KMS-11 (cell line): ENCODE results near the gene PRKCE.

Source experiments
- H2AFZ ChIP-seq: fragments of 200-600 bp; sonication (generic); 2 replicates; pipeline ENCODE4 v1.6.1; 2016; ENCODE audit warnings: antibody characterized with exemption, mixed run types, low read depth
- H3K27ac ChIP-seq: fragments of 200-600 bp; sonication (generic); 2 replicates; pipeline ENCODE4 v1.6.1; 2016; ENCODE audit warnings: mild to moderate bottlenecking, mixed run types
- H3K27me3 ChIP-seq: fragments of 200-600 bp; sonication (generic); 2 replicates; pipeline ENCODE4 v1.6.1; 2017; ENCODE audit warnings: mild to moderate bottlenecking, low read depth, mixed run types, moderate library complexity; ENCODE audit not compliant: insufficient read depth
- H3K36me3 ChIP-seq: fragments of 200-600 bp; sonication (generic); 2 replicates; pipeline ENCODE4 v1.6.1; 2017; ENCODE audit warnings: mild to moderate bottlenecking, mixed run types; ENCODE audit not compliant: insufficient read depth
- H3K4me1 ChIP-seq: fragments of 200-600 bp; sonication (generic); 2 replicates; pipeline ENCODE4 v1.6.1; 2016; ENCODE audit warnings: mild to moderate bottlenecking, low read depth, mixed run types; ENCODE audit not compliant: poor library complexity, severe bottlenecking
- H3K4me2 ChIP-seq: fragments of 200-600 bp; sonication (generic); 2 replicates; pipeline ENCODE4 v1.7.0; 2016; ENCODE audit warnings: mild to moderate bottlenecking, mixed run types
- H3K4me3 ChIP-seq: fragments of 200-600 bp; sonication (generic); IDR thresholded peaks from 2 replicates; pipeline ENCODE4 v1.6.1; 2017; ENCODE audit warnings: low read depth, low read length, mixed read lengths; ENCODE audit not compliant: insufficient read depth
- H3K79me2 ChIP-seq: fragments of 200-600 bp; sonication (generic); 2 replicates; pipeline ENCODE4 v1.6.1; 2016; ENCODE audit warnings: low read depth, mixed run types; ENCODE audit not compliant: insufficient read depth
- H3K9ac ChIP-seq: fragments of 200-600 bp; sonication (generic); 2 replicates; pipeline ENCODE4 v1.6.1; 2016; ENCODE audit warnings: mild to moderate bottlenecking, mixed run types
- H4K20me1 ChIP-seq: fragments of 200-600 bp; sonication (generic); 2 replicates; pipeline ENCODE4 v1.6.1; 2016; ENCODE audit warnings: mild to moderate bottlenecking, mixed run types; ENCODE audit not compliant: insufficient read depth
- TF ChIP-seq, protein P1 (sequence below): fragments of 200-600 bp; sonication (generic); conservative IDR thresholded peaks from 2 replicates; pipeline ENCODE4 v1.6.1; 2017; ENCODE audit warnings: low read depth, mild to moderate bottlenecking, antibody characterized with exemption, low read length, moderate library complexity, mixed read lengths

The PRKCE gene

DNA sequence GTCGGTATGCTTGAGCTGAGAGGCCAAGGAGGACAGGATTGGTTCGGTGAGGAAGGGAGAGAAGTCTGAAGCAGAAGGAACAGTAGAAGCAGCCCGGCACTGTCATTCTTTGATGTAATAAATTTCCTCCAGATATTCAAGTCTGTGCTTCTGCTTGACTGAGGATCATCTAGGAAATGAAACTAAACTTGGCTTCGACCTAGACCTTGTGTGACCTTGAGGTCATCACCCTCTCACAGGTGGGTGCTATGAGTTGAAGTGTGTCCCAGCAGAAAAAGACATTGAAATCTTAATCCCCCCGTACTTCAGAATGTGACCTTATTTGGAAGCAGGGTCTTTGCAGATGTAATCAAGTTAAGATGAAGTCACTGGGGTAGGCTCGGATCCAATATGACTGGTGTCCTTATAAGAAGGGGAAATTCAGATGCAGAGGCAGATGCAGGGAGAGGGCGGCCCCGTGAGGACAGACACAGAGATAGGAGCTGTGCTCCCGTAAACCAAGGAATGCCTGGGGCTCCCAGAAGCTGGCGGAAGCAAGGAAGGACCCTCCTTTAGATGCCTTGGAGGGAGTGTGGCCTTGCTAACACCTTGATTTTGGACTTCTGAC, 49.0 kb downstream of the PRKCE start:
- H3K4me3 ChIP-seq = no peak overlapping the region
- no peaks in the 10 kb centered on the region for H3K79me2 ChIP-seq
- no peak overlapping the region for H2AFZ ChIP-seq
- no peak overlapping the region for H3K4me2 ChIP-seq
- no peaks in the 10 kb centered on the region for H4K20me1 ChIP-seq
- H3K36me3 ChIP-seq = no peaks in the 10 kb centered on the region
- no peak overlapping the region for H3K27ac ChIP-seq
- H3K4me1 ChIP-seq = no peaks in the 10 kb centered on the region
- no peaks in the 10 kb centered on the region for H3K27me3 ChIP-seq
- TF ChIP-seq, protein P1, sequence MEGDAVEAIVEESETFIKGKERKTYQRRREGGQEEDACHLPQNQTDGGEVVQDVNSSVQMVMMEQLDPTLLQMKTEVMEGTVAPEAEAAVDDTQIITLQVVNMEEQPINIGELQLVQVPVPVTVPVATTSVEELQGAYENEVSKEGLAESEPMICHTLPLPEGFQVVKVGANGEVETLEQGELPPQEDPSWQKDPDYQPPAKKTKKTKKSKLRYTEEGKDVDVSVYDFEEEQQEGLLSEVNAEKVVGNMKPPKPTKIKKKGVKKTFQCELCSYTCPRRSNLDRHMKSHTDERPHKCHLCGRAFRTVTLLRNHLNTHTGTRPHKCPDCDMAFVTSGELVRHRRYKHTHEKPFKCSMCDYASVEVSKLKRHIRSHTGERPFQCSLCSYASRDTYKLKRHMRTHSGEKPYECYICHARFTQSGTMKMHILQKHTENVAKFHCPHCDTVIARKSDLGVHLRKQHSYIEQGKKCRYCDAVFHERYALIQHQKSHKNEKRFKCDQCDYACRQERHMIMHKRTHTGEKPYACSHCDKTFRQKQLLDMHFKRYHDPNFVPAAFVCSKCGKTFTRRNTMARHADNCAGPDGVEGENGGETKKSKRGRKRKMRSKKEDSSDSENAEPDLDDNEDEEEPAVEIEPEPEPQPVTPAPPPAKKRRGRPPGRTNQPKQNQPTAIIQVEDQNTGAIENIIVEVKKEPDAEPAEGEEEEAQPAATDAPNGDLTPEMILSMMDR = no peak
- no peak overlapping the region for H3K9ac ChIP-seq

DNA sequence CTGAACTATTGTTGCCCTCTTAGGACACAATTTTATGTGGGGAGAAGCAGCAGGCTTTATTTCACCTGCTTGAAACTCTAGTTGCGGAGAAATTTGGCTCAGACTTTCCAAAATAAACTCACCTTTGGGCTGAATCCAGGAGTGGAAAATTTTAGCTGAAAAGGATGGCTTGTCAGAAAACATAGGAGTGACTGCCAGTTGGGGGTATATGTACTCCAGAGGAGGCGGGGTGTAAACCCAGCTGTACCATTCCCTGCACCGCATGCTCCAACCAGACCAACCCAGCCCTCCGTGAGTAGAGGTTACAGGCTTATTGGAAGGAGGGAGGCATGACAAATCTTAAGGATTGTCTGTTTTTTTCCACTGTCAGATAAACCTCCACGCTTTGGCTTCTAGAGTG, 53.8 kb downstream of the PRKCE start:
- Histone ChIP-seq H3K79me2 (no peaks in the 10 kb centered on the region), H3K4me3 (no peak overlapping the region), H3K4me2 (no peak overlapping the region), H3K27ac (no peak overlapping the region), H3K27me3 (no peaks in the 10 kb centered on the region), H3K36me3 (no peaks in the 10 kb centered on the region), H2AFZ (no peak overlapping the region), H3K4me1 (no peaks in the 10 kb centered on the region), H4K20me1 (no peaks in the 10 kb centered on the region), H3K9ac (no peak overlapping the region)
- TF ChIP-seq, protein P1 = no peak

DNA sequence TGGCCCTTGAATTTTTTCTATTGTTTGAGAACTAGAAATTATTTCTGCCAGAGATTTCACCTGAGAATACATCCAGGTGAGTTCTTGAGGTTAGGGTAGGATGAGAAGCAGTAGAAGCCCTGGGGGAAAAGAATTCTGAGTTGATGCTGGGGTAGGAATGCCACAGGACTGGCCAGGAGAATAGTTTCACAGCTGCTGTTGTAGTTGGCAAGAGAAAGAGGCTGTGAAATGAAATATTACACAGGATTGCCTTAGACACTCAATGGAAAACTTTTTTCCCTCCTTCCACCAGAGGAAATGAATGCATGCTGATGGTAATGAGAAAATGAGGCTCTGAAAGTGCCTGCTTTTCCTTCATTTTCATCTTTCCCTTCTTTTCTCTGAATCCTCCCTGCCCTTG, 54.6 kb downstream of the PRKCE start:
- no peak overlapping the region for H2AFZ ChIP-seq
- no peaks in the 10 kb centered on the region for H3K79me2 ChIP-seq
- TF ChIP-seq, protein P1 = no peak
- H3K4me2 ChIP-seq = no peak overlapping the region
- no peaks in the 10 kb centered on the region for H3K36me3 ChIP-seq
- H3K4me3 ChIP-seq = no peak overlapping the region
- H3K4me1 ChIP-seq = no peaks in the 10 kb centered on the region
- H4K20me1 ChIP-seq = no peaks in the 10 kb centered on the region
- no peak overlapping the region for H3K27ac ChIP-seq
- H3K27me3 ChIP-seq = no peaks in the 10 kb centered on the region
- no peak overlapping the region for H3K9ac ChIP-seq

DNA sequence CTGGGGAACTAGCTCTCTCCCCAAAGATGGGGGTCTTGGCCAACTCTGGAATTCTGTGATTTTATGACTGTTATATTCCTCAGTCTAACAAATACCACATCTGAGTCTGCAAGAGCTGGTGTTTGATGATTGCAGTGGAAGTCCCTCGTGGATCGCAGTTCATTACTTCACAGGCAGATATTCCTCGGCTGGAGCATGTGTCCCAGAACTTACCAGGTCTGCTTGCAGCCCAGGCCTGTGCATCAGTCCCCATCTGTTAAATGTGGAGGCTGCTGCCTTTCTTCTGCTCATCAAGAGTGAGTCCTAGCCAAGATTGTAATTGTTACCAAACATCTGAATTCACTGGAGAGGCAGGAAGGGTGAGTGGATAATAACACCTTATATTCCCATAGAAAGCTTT, 55.5 kb downstream of the PRKCE start:
- H3K27me3 ChIP-seq = no peaks in the 10 kb centered on the region
- no peaks in the 10 kb centered on the region for H4K20me1 ChIP-seq
- H3K4me3 ChIP-seq = no peak overlapping the region
- no peak overlapping the region for H3K27ac ChIP-seq
- H3K79me2 ChIP-seq = no peaks in the 10 kb centered on the region
- H3K4me2 ChIP-seq = no peak overlapping the region
- H3K36me3 ChIP-seq = no peaks in the 10 kb centered on the region
- TF ChIP-seq, protein P1 = no peak
- H2AFZ ChIP-seq = no peak overlapping the region
- no peak overlapping the region for H3K9ac ChIP-seq
- H3K4me1 ChIP-seq = no peaks in the 10 kb centered on the region
